Brain microvascular endothelial cell (primary cell): ENCODE data around the gene SLC15A1.

ENCODE experiments used
- DNase-seq: peaks from one replicate; pipeline ENCODE4 v3.0.0-alpha.2; 2020
- H3K27ac ChIP-seq: fragments of 250-450 bp; sonication (Bioruptor Pico); 2 replicates; pipeline ENCODE4 v1.5.1; 2020; ENCODE audit warnings: mild to moderate bottlenecking, moderate library complexity
- H3K27me3 ChIP-seq: fragments of 250-450 bp; sonication (Bioruptor Pico); replicated peaks from 2 replicates; pipeline ENCODE4 v1.5.1; 2020; ENCODE audit warnings: mild to moderate bottlenecking
- H3K36me3 ChIP-seq: fragments of 250-450 bp; sonication (Bioruptor Pico); replicated peaks from 2 replicates; pipeline ENCODE4 v1.5.1; 2020; ENCODE audit warnings: mild to moderate bottlenecking
- H3K4me3 ChIP-seq: 2 replicates; pipeline ENCODE4 v1.5.1; 2011; ENCODE audit warnings: low read depth, mild to moderate bottlenecking, control low read depth, low read length, moderate library complexity
- in situ Hi-C: cut with HindIII; loops from 2 replicates; pipeline ENCODE4 v1.10.0; 2017; ENCODE audit warnings: low sequenced_read_pairs, low pct_ligation_motif_present
- TF ChIP-seq, protein P1 (sequence below): IDR thresholded peaks from 2 replicates; pipeline ENCODE4 v1.5.1; 2011; ENCODE audit warnings: low read depth, mild to moderate bottlenecking, moderate library complexity, low read length, control low read depth, inconsistent platforms; ENCODE audit errors: missing control alignments

SLC15A1 gene

GRCh38 chr13:98719527-98720250 is 32.8 kb downstream of the SLC15A1 start:
- in situ Hi-C loops = no loop called here
- TF ChIP-seq, protein P1, sequence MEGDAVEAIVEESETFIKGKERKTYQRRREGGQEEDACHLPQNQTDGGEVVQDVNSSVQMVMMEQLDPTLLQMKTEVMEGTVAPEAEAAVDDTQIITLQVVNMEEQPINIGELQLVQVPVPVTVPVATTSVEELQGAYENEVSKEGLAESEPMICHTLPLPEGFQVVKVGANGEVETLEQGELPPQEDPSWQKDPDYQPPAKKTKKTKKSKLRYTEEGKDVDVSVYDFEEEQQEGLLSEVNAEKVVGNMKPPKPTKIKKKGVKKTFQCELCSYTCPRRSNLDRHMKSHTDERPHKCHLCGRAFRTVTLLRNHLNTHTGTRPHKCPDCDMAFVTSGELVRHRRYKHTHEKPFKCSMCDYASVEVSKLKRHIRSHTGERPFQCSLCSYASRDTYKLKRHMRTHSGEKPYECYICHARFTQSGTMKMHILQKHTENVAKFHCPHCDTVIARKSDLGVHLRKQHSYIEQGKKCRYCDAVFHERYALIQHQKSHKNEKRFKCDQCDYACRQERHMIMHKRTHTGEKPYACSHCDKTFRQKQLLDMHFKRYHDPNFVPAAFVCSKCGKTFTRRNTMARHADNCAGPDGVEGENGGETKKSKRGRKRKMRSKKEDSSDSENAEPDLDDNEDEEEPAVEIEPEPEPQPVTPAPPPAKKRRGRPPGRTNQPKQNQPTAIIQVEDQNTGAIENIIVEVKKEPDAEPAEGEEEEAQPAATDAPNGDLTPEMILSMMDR = no peak

DNA sequence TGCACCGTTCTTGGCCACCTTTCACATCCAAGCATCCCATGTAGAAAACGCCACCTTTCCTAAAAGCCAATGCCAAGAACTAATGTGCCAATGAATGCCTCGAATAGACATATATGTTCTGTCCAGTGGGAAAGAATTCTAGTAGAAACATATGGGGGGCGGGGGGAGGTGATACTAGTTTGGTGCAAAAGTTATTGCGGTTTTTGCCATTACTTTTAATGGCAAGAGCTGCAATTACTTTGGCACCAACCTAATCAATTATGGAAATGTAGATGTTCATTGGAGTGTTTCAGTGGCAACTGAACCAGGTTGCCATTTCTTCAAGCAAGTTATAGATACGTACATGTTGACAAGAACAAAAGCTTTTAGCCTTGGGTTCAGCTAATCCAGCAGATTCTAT is 34.6 kb downstream of the SLC15A1 start:
- in situ Hi-C loops = no loop called here
- Histone ChIP-seq H3K27ac (no peak overlapping the region), H3K27me3 (no peaks in the 10 kb centered on the region), H3K36me3 (no peaks in the 10 kb centered on the region), H3K4me3 (no peak overlapping the region)
- TF ChIP-seq, protein P1 = no peak
- DNase-seq = no peak

More at GRCh38 chr13:98719527-98720250, 32.8 kb downstream of the SLC15A1 start:
- H3K27ac ChIP-seq = no peak overlapping the region
- no peaks in the 10 kb centered on the region for H3K27me3 ChIP-seq
- H3K4me3 ChIP-seq = no peak overlapping the region
- DNase-seq = no peak
- no peaks in the 10 kb centered on the region for H3K36me3 ChIP-seq

- Histone ChIP-seq H3K36me3 (no peaks in the 10 kb centered on the region), H3K27ac (no peak overlapping the region), H3K4me3 (no peak overlapping the region), H3K27me3 (no peaks in the 10 kb centered on the region)
- TF ChIP-seq, protein P1 = no peak
- no peak for DNase-seq
- in situ Hi-C loops = no loop called here
Measured at GRCh38 chr13:98717256-98717655, 35.2 kb downstream of the SLC15A1 start.

- in situ Hi-C loops = no loop called here
- Histone ChIP-seq H3K27me3 (no peaks in the 10 kb centered on the region), H3K4me3 (no peak overlapping the region), H3K27ac (no peak overlapping the region), H3K36me3 (no peaks in the 10 kb centered on the region)
- no peak for DNase-seq
- TF ChIP-seq, protein P1 = no peak
Measured at GRCh38 chr13:98710521-98710920, 42.0 kb downstream of the SLC15A1 start.

- in situ Hi-C loops = no loop called here
Measured at GRCh38 chr13:98707281-98707999, 45.0 kb downstream of the SLC15A1 start.

More at GRCh38 chr13:98707281-98707999, 45.0 kb downstream of the SLC15A1 start:
- no peaks in the 10 kb centered on the region for H3K36me3 ChIP-seq
- no peaks in the 10 kb centered on the region for H3K27me3 ChIP-seq
- no peak overlapping the region for H3K27ac ChIP-seq
- no peak for DNase-seq
- TF ChIP-seq, protein P1 = no peak
- no peak overlapping the region for H3K4me3 ChIP-seq
